Tibial nerve (tissue), 4 donors: ENCODE measurements around the gene MYH7. TPM values are rescaled to one million over a fixed set of nuclear protein-coding genes. Genes with fewer than 3 reads are reported as not detected.

Experiments used
- DNase-seq, 2 donors: peaks; one replicate each; pipeline ENCODE4 v3.0.0-alpha.2; 2019; ENCODE audit warnings: low spot score in 2 of 2
- H3K27ac ChIP-seq, 4 donors: fragments of 200-600 bp; sonication (generic) in 3 of 4; one replicate each; pipeline ENCODE4 v1.5.1; 2017 to 2019; ENCODE audit warnings: mild to moderate bottlenecking in 1 of 4
- H3K27me3 ChIP-seq, 2 donors: fragments of 200-600 bp; sonication (generic) in 1 of 2; one replicate each; pipeline versions ENCODE4 v1.5.1 to v1.6.0; 2017 to 2019
- H3K36me3 ChIP-seq, 3 donors: fragments of 200-600 bp; sonication (generic); one replicate each; pipeline ENCODE4 v1.5.1; 2018 to 2019
- H3K4me1 ChIP-seq, 4 donors: fragments of 200-600 bp; sonication (generic) in 3 of 4; one replicate each; pipeline ENCODE4 v1.5.1; 2017 to 2019
- H3K4me3 ChIP-seq, 4 donors: fragments of 200-600 bp; sonication (generic) in 3 of 4; one replicate each; pipeline ENCODE4 v1.5.1; 2017 to 2019; ENCODE audit warnings: mild to moderate bottlenecking in 1 of 4, moderate library complexity in 1 of 4
- H3K9me3 ChIP-seq, 4 donors: fragments of 200-600 bp; sonication (generic) in 3 of 4; one replicate each; pipeline ENCODE4 v1.5.1; 2017 to 2019
- EP300 ChIP-seq, 2 donors: sonication (generic); formaldehyde crosslinking; IDR thresholded peaks; one replicate each; pipeline ENCODE4 v1.6.1; 2017; ENCODE audit warnings: antibody characterized with exemption in 2 of 2, mild to moderate bottlenecking in 1 of 2
- POLR2A ChIP-seq, 2 donors: fragments of 450-650 bp; IDR thresholded peaks; one replicate each; pipeline ENCODE4 v1.6.1; 2017; ENCODE audit warnings: antibody characterized with exemption in 2 of 2, mild to moderate bottlenecking in 2 of 2, moderate library complexity in 2 of 2
- WGBS, 2 donors: methylation state at CpG; one replicate each; pipeline ENCODE4 v1.1.5; 2018; 5-methylcytosine and 5-hydroxymethylcytosine counted together
- total RNA-seq, 4 donors: library from RNA; depleted of rRNA; stranded (reverse); fragments of >200 nt; gene quantifications; one replicate each; pipeline ENCODE4 v1.1.0, GENCODE V29; 2016
- TF ChIP-seq, protein P1 (sequence below), 5 experiments: fragments of 200-600 bp in 3 of 5; fragments of 450-650 bp in 2 of 5; sonication (generic) in 3 of 5; IDR thresholded peaks; one replicate each; pipeline ENCODE4 v1.5.1; 2016 to 2019; ENCODE audit warnings: antibody characterized with exemption in 5 of 5, mild to moderate bottlenecking in 3 of 5, moderate library complexity in 2 of 5

Gene MYH7
- total RNA-seq, 4 donors from 2014 or later: 0.90 TPM; not detected in 3

DNA sequence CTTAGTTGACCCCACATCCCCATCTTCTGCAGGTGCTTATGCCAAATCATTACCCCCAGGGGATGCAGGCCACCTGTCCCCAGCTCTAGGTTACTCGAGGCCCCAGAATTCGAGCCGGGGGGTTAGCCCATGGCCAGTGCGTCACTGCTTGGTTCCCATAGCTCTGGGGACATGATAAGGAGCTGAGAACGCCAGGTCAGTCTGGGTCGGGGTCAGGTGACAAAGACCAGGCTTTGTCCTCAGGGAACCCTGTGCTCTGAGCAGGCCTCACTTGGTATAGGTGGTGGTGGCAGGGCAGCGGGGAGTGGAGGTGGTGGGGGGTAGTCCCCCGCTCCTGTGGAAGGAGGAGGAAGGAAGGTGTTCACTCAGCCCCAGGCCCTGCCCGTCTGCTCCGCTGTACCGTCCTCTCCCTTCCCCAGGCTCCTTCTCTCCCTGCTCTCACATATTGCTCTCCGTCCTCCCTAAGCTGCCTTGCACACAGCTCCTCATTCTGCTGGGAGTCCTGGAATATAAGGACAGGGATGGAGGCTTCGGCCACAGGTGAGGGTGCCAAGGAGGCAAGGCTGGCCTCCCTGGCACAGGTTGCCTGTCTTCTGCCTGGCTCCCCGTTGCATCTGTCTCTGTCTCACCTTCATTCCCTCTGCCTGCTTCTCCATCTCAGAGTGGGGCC, 25.4 kb downstream of the MYH7 start:
- DNase-seq: no peak
- Histone ChIP-seq H3K4me1 (no peaks in the 10 kb centered on the region), H3K9me3 (no peaks in the 10 kb centered on the region), H3K27me3 (no peaks in the 10 kb centered on the region), H3K36me3 (no peaks in the 10 kb centered on the region), H3K27ac (no peak overlapping the region), H3K4me3 (no peak overlapping the region)
- 71 to 85% methylated on average over 14 of the region's 14 CpGs for WGBS, 2 donors
- TF ChIP-seq EP300 (IDR thresholded peaks at IDR 0.05): no peak

DNA sequence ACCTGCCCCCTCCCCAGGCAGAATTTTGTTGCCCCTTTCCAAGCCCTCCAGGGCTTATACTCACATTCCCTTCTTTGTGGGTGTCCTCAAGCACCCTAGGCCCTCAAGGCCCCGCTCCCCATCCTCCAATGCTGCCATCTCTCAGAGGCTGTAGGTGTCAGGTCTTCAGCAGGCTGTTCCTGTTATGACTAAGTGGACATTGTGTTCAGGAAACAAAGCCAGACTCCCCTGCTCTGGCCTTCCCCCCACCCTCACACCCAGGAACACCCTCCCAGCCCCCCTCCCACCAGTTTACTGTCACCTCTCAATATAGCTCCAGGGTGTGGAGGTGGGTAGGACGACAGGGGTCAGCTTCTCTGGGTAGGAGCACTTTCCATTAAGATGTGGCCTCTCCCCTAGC, 26.0 kb downstream of the MYH7 start:
- TF ChIP-seq POLR2A (IDR thresholded peaks at IDR 0.05) (no peak), EP300 (IDR thresholded peaks at IDR 0.05) (no peak)
- TF ChIP-seq, protein P1, sequence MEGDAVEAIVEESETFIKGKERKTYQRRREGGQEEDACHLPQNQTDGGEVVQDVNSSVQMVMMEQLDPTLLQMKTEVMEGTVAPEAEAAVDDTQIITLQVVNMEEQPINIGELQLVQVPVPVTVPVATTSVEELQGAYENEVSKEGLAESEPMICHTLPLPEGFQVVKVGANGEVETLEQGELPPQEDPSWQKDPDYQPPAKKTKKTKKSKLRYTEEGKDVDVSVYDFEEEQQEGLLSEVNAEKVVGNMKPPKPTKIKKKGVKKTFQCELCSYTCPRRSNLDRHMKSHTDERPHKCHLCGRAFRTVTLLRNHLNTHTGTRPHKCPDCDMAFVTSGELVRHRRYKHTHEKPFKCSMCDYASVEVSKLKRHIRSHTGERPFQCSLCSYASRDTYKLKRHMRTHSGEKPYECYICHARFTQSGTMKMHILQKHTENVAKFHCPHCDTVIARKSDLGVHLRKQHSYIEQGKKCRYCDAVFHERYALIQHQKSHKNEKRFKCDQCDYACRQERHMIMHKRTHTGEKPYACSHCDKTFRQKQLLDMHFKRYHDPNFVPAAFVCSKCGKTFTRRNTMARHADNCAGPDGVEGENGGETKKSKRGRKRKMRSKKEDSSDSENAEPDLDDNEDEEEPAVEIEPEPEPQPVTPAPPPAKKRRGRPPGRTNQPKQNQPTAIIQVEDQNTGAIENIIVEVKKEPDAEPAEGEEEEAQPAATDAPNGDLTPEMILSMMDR (IDR thresholded peaks at IDR 0.05): no peak
- Histone ChIP-seq H3K9me3 (no peaks in the 10 kb centered on the region), H3K27ac (no peak overlapping the region), H3K4me3 (no peak overlapping the region), H3K27me3 (no peaks in the 10 kb centered on the region), H3K4me1 (no peaks in the 10 kb centered on the region), H3K36me3 (no peaks in the 10 kb centered on the region)
- no peak for DNase-seq
- WGBS, 2 donors: 74 to 78% methylated on average over 2 of the region's 2 CpGs

DNA sequence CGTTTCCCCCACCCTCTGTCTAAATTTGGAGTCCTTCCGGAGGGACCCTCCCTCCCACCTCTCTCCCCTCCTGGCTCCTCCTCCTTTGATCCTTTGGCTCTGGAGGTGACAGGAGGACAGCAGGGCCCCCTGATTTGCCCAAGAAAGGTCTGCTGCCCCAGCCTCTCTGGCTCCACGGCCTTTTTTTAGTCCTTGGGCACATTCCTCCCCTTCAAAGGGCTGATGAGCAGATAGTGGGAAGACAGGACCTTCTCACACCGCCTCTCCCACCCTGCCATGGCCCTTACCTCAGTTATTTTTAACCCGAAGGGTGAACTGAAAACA, 27.2 kb downstream of the MYH7 start:
- no peak for TF ChIP-seq POLR2A (IDR thresholded peaks at IDR 0.05)
- TF ChIP-seq, protein P1 (IDR thresholded peaks at IDR 0.05): no peak
- no peak for TF ChIP-seq EP300 (IDR thresholded peaks at IDR 0.05)
- H3K36me3 ChIP-seq: no peaks in the 10 kb centered on the region
- WGBS, 2 donors: 55 to 56% methylated on average over 5 of the region's 5 CpGs
- no peak for DNase-seq
- no peaks in the 10 kb centered on the region for H3K27me3 ChIP-seq
- no peaks in the 10 kb centered on the region for H3K4me1 ChIP-seq
- H3K4me3 ChIP-seq: no peak overlapping the region
- H3K9me3 ChIP-seq: no peaks in the 10 kb centered on the region
- no peak overlapping the region for H3K27ac ChIP-seq

DNA sequence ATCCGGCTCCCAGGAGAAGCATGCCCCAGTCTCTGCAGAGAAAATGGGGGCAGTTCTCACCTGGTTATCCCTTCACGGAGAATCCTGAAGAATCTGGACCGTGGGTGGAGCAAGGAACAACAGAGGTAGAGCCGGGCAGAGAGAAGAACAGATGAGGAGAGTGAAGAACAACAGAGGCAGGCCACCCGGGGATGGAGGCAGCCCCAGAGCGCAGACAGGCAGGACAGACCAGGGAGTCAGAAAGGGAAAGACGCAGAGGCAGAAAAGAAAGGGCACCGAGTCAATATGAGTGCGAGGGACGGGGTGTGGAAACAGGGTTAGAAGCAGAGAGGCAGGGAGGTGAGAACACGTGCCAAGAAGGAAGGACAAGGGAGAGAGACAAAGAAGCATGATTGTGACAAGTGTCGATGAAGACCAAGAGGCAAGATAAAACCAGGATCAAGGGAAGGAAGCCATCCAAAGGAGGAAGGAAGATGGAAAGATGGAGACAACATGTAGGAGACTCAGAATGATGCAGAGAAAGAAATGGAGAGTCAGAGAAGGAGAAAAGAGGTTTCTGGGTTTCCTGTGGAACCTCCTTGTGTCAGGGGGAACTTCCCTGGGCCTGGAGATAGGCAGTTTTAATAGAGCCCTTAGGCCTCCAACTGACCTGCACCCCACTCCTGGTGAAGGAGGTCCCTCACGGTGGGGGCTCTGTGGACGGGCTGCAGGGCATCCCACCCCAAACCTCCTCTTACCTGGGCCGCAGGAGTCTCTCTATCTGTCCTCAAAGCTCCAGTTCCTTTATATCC, 27.7 kb downstream of the MYH7 start, which contains the start of gene MYH6:
Gene MYH6, minus strand, starts transcription at position 758 of the 791 bp plus-strand sequence. CDS start 1,050 bp downstream, outside the sequence.
- WGBS, 2 donors: 78 to 83% methylated on average over 15 of the region's 15 CpGs
- H3K9me3 ChIP-seq: no peaks in the 10 kb centered on the region
- DNase-seq: no peak
- no peaks in the 10 kb centered on the region for H3K4me1 ChIP-seq
- H3K27me3 ChIP-seq: peaks cover 0 to 5% of the 10 kb centered on the region in 2 donors
- TF ChIP-seq, protein P1 (IDR thresholded peaks at IDR 0.05): no peak
- TF ChIP-seq POLR2A (IDR thresholded peaks at IDR 0.05): no peak
- no peak within 1 kb of the TSS for H3K27ac ChIP-seq
- H3K4me3 ChIP-seq: no peak within 1 kb of the TSS
- no peaks in the 10 kb centered on the region for H3K36me3 ChIP-seq

DNA sequence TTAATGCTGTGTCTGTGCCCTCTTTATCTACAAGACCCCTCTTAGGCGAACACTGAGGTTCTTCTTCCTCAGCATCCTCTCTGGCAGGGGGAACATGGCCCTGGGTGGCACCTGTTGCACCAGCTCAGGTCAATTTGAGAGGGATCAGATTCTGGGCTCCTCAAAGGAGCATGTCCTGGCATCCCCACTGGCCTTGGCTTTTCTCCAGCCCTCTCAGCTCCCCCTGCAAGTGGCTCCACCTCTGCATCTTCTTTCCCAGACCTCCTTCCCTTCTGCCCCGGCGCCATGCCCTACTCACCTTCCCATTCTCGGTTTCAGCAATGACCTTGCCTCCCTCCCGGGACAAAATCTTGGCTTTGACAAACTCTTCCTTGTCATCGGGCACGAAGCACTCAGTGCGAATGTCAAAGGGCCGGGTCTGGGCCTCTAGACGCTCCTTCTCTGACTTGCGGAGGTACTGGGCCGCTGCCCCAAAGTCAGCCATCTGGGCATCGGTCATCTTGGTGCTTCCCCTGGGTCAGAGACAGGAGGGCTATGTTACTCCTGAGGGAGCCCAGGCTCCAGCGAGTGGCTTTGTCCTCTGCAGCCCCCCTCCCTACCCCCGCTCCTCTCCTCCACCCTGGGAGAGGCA, 28.6 kb downstream of the MYH7 start:
- no peak for DNase-seq
- H3K27ac ChIP-seq: no peak overlapping the region
- H3K9me3 ChIP-seq: no peaks in the 10 kb centered on the region
- WGBS, 2 donors: 78 to 80% methylated on average over 13 to 15 of the region's 15 CpGs
- no peaks in the 10 kb centered on the region for H3K4me1 ChIP-seq
- no peak overlapping the region for H3K4me3 ChIP-seq
- TF ChIP-seq, protein P1 (IDR thresholded peaks at IDR 0.05): no peak
- TF ChIP-seq POLR2A (IDR thresholded peaks at IDR 0.05): no peak
- no peak for TF ChIP-seq EP300 (IDR thresholded peaks at IDR 0.05)
- no peaks in the 10 kb centered on the region for H3K36me3 ChIP-seq
- peaks cover 0 to 8% of the 10 kb centered on the region in 2 donors for H3K27me3 ChIP-seq
